HG02970 (cell line): ENCODE measurements around the gene RBMX.
"Not testable (repeated sequence)": the region's sequence is repeated elsewhere in the genome, so short reads cannot be mapped to it uniquely, and the experiment has no call there.

Experiments used
- ATAC-seq: cut with Tn5 transposase; IDR thresholded peaks from one replicate; pipeline ENCODE4 v1.9.1; 2021; ENCODE audit warnings: mild to moderate bottlenecking, moderate library complexity, moderate number of reproducible peaks; ENCODE audit not compliant: unreplicated experiment, low FRiP score

The RBMX gene

DNA sequence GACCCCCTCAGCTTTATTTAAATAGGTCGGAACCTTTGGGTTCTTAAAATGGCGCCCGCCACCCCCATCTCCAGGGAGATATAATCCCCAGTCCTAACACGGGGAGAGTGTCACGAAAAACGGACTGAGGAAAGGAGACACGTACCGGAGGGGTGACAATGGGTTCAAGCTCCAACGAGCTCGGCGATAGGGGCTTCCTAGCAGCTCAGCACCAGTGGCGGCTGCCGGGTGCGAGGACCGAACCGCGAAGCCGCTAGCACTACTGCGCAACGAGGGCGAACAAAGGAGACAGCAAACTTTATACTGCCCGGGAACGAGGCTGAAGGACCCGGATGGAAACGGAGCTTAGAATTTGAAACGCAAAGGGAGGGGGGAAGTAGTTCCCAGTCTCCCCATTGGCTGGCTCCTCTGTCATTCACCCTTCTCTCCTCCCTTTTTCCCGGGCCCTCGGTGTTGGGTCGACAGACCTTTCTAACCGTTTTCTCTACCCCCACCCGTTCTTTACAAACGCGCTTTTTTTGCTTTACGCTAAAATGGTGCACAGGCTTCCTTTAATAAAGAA is at the start of gene RBMX:
TSS of gene RBMX (minus strand) at position 274 of the 562 bp plus-strand sequence. CDS start 1,298 bp downstream, outside the sequence.
- peak; percentile 91 for ATAC-seq

DNA sequence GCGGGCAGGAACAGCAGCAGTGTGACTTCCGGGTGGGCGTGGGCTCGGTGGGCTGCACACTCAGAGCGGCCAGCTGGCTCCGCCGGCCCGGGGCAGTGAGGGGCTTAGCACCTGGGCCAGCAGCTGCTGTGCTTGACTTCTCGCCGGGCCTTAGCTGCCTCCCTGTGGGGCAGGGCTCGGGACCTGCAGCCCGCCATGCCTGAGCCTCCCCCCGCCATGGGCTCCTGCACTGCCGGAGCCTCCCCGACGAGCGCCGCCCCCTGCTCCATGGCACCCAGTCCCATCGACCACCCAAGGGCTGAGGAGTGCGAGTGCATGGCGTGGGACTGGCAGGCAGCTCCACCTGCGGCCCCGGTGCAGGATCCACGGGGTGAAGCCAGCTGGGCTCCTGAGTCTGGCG is 40.9 kb upstream of the RBMX start:
- not testable (repeated sequence) for ATAC-seq

DNA sequence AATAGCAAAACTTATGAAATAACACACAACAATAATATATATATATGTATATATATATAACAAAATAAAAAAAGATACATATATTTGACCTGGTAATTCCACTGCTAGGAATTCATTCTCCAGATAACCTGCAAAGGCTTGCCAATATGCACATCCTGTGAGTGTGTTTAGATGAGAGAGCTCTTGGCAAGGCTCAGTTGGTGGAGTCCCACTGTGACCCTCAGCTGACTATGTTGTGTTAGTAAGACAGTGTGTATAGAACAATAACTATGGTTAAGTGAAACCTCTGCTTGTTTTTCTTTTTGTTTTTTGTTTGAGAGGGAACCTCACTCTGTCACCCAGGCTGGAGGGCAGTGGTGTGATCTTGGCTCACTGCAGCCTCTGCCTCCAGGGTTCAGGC is 39.5 kb upstream of the RBMX start:
- ATAC-seq: no peak

DNA sequence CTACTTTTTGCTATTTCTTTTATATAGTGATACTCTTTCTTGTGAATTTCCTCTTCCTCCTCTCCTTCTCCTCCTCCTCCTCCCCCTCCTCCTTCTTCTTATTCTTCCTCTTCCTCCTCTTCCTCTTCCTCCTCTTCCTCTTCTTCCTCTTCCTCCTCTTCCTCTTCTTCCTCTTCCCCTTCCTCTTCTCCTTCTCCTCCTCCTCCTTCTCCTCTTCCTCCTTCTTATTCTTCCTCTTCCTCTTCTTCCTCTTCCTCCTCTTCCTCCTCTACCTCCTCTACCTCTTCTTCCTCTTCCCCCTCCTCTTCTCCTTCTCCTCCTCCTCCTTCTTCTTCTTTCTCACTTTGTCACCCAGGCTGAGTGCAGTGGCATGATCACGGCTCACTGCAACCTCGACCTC is 36.3 kb upstream of the RBMX start:
- no peak for ATAC-seq

DNA sequence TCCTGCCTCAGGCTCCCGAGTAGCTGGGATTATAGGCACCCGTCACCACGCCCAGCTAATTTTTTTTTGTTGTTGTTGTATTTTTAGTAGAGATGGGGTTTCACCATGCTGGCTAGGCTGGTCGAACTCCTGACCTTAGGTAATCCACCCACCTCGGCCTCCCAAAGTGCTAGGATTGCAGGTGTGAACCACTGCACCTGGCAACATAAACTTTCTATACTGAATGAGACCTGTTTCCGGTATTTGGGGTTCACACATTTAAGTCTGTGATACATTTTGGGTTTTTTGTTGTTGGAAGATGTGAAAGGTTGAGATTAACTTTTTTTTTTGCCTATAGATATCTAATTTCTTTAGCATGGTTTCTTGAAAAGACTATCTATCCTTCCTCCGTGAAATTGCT is 31.1 kb upstream of the RBMX start:
- ATAC-seq: not testable (repeated sequence)

DNA sequence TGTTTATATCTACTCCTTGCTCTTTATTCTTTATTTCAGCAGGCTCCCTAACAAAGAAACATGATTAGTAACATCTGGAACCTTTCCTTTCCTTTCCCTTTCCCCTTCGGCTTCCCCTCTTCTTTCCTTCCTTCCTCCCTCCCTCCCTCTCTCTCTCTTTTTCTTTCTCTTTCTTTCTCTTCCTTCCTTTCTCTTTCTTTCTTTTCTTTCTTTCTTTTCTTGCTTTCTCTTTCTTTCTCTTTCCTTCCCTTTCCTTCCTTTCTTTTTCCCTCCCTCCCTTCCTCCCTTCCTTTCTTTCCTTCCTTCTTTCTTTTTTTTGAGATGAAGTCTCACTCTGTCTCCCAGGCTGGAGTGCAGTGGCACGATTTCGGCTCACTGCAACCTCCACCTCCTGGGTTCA is 30.7 kb upstream of the RBMX start:
- ATAC-seq: no peak

DNA sequence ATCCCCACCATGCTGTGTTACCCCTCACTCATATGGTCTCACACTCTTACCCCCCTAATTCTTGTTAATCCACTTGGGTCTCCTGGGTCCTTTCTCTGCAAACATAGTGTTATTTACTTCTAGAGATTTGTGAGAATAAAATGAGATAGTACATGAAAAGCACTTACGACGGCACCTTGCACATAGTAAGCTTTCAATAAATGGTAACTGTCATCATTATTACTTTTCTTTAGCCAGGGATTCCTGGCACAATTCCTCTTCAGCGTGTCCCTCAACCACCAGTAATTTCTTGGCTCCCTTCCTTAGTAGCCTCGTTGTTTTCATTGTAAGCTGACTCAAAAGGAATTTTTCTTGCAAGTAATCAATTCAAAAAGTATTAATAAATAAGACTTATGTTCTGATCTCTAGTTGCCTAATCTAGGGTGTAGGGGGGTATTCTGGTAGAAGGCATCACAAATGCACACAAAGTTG is 30.1 kb upstream of the RBMX start:
- ATAC-seq: no peak

DNA sequence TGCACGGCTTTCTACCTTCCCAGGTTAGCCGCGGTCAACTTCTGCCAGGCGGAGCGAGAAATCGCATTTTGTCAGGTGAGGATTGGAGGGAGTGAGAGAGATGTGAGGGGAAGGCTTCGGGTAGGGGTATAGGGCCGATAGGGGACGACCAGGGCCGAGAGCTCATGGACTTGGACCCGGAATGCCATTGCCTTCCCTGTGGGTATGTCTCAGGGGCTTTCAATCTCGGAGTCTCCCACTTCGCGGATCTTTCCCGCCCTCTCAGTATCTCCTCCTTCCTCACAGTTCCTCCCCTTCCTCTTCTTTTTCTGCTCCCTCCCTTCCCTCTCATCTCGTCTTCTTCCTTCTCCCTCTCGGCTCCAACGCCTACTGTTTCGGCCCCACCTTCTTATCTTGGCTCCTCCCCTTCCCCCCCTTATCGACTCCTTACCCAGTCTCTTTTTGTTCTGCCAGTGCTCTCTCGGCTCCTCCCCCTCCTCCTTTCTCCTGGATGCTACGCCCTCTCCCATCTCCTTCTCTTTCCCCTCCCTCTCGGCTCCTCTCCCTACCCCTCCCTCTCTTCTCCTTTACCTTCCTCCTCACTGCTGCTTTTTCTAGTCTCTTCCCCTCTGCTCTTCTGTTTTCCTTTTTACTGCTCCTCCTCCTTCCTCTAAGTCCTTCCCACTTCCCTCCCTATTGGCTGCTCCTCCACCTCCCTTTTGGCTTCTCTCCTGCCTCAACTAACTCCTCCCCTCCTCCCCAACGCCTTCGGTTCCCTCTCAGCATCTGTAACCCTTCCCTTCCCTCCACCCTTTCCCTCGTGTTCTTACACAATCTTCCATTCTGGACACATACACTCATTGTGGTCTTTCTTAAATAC is 29.4 kb upstream of the RBMX start:
- peak; percentile 47 for ATAC-seq

DNA sequence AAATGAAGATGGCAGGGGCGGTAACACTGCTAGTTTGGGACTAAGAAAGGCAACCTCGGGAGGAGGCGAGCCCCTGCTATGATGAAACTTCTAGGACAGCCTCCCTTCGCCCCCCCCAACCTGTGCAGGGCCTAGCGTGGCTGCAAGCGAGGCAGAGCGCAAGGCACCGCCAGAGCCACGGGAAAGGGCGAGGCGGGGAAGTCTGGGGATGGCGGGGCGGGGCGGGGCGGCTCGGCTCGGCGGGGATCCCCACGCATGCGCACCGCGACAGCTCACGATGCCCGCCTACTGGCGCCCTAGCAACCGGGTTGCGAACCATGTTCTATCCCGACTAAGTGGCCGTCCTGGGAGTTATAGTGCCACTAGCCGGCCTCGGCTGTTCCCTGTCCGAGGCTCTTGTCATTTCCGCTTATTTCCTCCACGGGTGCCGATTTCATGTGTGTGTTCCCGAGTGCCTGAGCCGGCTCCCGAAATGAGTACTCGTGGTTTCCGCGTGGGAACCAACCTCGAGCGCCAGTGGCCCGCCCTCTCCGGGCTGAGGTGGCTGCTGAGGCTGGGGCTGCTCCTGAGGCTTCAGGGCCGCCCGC is 28.7 kb upstream of the RBMX start:
- peak; percentile 74 for ATAC-seq

DNA sequence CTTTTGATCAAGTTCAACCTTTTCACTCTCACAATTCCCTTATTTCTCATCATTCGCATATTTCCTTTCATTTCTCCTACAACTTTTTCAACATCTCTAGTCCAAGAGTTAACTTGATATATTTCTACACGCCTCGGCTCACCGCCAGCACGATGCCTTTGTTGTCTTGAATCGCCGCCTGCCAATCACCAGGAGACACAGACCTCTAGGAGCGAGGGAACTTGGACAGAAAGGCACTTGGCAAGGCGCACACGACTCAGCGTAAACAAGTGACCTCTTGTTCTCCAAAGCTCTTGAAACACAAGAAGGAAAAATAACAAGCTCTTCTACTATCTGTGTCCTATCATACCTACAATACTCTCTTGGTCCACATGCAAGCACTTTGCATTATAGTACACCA is 27.1 kb upstream of the RBMX start:
- no peak for ATAC-seq

DNA sequence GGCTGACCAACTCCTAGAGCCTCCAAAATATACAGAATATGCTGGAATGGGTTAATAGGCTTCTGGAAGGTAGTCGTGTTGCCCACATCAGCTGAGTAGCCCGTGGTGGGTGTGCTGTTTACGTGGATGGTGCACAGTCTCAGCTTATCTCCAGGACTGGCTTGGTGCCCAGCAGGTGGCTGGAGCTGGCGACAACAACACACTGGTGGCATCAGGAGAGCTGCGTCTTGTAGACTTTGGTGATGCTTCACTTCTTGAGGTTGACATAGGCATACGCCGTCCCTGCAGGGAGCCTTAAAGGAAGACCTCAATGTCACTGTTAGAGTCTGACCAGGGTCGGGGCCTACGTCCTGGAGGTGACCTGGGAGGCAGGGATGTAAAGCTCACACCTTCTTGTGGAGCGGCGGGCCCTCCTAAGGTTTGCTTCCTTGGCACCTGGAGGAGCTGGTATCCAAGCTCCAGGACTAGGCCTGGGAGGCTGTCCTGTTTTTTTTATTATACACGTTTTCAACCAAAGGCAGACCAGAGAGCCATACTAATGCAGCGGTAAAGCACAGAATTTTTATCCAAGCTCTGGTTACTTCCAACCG is 26.5 kb upstream of the RBMX start:
- no peak for ATAC-seq

DNA sequence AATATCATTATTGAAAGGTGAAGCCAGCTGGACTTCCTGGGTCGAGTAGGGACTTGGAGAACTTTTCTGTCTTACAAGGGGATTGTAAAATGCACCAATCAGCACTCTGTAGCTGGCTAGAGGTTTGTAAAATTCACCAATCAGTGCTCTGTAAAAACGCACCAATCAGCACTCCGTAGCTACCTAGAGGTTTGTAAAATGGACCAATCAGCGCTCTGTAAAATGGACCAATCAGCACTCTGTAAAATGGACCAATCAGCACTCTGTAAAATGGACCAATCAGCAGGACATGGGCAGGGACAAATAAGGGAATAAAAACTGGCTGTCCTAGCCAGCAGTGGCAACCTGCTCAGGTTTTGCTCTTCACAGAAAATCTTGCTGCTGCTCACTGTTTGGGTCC is 23.5 kb upstream of the RBMX start:
- not testable (repeated sequence) for ATAC-seq

DNA sequence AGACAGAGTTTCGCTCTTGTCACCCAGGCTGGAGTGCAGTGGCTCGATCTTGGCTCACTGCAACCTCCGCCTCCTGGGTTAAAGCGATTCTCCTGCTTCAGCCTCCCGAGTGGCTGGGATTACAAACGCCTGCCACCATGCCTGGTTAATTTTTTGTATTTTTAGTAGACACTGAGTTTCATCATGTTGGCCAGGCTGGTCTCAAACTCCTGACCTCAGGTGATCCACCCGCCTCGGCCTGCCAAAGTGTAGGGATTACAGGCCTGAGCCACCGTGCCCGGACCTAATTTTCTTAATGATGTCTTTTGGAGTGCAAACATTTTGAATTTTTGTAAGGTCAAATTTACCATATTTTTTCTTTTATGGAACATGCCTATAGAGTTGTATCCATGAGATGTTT is 19.5 kb upstream of the RBMX start:
- ATAC-seq: not testable (repeated sequence)

DNA sequence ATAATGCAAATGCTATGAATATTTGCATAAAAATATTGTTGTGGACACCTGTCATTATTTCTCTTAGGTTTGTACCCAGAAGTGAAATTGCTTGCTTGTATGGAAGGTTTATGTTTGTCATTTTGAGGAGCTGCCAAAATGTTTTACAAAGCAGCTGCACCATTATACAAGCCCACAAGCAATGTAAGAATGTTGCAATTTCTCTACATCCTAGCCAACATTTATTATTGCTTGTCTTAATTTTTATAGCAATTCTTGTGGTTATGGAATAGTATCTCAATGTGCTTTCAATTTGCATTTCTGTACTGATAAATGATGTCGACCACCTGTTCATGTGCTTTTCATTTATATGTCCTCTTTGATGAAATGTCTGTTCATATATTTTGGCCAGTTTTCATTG is 18.7 kb upstream of the RBMX start:
- no peak for ATAC-seq

DNA sequence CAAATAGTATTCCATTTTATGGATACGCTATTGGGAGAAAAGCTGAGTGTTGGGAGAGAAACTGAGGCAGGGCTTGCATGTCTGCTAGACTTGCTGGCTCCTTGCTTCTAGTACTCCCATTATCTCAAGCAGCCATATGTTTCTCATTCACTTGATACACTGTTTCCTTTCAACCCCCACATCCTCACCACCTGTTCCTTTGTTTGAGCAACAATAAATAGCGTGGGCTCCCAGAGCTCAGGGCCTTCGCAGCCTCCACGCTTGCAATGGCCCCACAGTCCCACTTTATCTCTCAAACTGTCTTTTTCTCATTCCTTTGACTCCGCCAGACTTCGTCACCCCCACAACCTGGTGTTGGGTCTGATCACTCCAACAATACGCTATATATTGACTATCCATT is 18.2 kb upstream of the RBMX start:
- not testable (repeated sequence) for ATAC-seq

DNA sequence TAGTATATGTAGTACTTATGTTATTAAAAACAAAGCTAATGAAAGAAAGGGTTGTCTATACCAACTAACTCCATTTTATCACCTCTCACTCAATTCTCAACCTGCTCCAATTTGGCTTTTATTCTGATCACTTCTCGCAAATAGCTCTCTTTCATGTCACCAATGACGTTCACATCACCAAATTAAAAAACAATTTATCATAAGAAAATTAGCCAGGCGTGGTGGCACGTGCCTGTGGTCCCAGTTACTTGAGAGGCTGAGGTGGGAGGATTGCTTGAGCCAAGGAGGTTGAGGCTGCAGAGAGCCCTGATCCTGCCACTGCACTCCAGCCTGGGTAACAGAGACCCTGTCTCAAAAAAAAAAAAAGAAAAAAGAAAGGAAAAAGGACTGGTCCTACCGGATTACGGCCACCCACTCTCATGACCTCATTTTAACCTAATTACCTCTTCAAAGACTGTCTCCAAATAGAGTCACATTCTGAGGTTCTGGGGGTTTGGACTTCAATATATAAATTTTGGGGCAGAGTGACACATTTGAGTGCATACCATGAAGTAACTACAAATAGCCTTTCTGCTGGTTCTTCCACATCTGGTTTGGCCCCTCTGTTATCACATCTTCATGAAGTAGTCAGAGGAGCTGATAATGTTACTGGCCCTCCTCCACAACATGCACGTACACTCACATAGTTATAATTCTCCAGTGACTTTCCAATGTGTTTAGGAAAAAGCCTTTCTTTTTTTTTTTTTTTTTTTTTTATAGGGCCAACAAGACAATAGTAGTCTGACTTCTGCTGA is 15.8 kb upstream of the RBMX start:
- ATAC-seq: no peak

DNA sequence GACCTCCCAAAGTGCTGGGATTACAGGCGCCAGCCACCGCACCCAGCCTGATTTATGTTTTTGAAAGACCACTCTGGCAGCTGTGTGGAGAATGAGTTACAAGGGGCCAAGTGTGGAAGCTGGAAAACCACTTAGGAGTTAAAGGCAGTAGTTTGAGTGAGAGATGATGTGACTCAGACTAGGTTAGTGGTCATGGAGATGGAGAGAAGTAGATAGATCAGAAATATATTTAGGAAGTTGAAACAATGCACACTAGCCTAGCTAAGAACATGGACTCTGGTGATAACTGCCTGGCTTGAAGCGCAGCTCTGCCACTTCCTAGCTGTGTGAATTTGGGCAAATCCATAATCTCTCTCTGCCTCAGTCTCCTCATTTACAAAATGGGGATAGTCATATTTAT is 11.9 kb upstream of the RBMX start:
- ATAC-seq: no peak

DNA sequence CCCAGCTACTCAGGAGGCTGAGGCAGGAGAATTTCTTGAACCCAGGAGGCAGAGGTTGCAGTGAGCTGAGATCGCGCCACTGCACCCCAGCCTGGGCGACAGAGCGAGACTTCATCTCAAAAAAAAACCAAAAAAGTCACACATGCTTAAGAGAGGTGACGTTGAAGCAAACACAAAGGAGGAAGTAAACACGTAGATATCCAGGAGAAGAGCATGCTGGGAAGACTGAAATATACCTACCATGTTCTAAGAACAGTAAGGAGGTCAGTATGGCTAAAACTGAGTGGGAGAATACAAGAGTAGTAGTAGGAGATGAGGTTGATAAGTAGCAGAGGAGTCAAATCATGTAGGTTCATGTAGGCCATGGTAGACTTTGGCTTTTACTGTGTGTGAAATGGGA is 10.1 kb upstream of the RBMX start:
- ATAC-seq: not testable (repeated sequence)

DNA sequence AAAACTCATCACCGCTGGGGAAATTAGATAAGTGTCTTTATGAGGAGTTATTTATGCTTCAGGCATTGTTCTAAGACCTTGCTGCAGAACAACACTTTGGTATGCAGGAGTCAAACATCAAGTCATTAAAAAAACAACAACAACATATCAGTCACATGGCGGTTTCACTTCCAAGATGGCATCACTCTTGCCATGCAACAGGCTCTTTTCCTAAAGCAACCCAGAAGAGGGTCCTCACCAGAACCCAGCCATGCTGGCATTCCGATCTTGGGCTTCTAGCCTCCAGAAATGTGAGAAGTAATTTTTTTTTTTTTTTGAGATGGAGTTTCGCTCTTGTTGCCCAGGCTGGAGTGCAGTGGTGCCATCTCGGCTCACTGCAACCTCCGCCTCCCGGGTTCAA is 8.7 kb upstream of the RBMX start:
- ATAC-seq: no peak

DNA sequence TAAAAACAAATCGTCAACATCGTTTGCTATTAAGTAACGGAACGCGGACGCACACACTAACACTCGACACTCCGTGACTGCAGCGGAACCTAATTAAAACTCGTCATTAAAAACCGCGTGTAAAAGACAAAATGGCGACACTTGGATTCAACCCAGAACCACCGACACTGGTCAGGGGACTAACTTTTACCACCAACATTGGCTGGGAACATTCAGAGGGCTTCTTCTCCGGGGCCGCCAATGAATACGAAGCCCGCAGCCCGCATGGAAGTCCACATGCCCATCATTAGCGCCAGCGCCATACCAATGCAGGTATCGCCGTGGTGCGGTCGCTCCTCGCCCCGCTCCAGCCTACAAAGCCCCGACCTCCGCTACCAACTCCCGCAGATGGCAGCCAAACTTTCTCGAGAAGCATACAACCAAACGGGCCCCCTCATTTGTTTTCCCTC is 498 bp downstream of the RBMX start:
- no peak for ATAC-seq
